Endometrial microvascular endothelial cells (primary cell): ENCODE measurements around the gene FAM216B. TPM values are rescaled to one million over a fixed set of nuclear protein-coding genes. Genes with fewer than 3 reads are reported as not detected.

ENCODE experiments used
- in situ Hi-C: cut with HindIII; loops from 2 replicates; pipeline ENCODE4 v1.10.0; 2017; ENCODE audit warnings: low sequenced_read_pairs, low pct_unique_long_range_greater_than_20kb; ENCODE audit errors: inconsistent ontology term
- total RNA-seq: library from RNA; depleted of rRNA; stranded (reverse); fragments of >200 nt; gene quantifications from one replicate; pipeline ENCODE4 v1.2.3, GENCODE V29; 2015; ENCODE audit errors: inconsistent ontology term

Gene FAM216B
- not detected for total RNA-seq

DNA sequence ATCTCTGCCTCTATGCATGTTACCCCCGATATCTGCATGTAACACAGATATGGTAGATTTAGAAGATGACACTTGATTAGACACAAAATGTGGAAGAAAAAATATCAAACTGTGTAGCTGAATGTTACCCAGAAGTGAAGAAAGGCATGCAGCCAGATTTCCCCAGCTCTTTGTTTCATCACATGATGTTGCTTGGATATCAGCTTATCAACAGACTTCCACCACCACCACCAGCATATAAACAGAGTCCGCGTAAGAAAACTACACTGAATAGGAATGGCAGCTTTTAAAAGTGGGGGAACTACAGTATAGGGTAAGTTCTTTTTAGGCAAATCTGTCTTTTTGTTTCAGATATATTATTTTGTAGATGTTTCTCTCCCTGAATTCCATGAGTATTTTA lies at the start of gene FAM216B:
FAM216B (plus strand) TSS at position 233 of the 400 bp plus-strand sequence. CDS start 2,484 bp downstream, outside the sequence.
- in situ Hi-C loops = no loop called here

DNA sequence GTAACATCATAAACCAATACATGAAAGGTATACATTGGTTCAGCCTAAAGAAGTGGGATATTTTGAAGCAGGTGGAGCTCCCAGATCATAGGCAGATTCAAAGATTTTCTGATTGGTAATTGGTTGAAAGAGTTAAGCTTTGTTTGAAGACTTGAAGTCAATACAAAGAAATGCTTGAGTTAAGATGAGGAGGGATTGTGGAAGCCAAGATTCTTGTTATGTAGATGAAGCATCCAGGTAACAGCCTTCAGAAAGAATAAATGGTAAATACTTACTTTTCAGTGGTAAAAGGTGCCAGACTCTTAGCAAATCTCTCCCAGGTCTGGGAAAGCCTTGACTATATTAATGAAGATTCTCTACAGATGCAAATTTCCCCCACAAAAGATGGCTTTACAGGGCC lies 49.3 kb upstream of the FAM216B start:
- in situ Hi-C loops = no loop called here

DNA sequence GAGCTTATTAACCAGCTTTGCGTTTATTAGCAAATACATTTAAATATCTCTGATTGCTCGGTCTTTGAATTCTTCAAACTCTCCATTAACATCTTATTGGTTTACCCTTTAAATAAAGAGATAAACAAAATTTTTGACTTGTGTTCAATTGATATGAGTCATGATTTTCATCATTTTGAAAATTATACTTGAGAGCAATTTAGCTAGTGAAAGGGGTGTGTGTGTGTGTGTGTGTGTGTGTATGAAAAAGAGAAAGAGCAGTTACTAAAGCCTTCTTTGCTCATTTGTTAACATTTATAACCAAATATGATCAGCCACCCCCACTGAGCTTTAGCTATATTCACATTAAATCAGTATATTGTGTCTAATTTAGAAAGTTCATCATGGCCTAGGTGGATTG lies 48.3 kb upstream of the FAM216B start:
- in situ Hi-C loops = no loop called here

DNA sequence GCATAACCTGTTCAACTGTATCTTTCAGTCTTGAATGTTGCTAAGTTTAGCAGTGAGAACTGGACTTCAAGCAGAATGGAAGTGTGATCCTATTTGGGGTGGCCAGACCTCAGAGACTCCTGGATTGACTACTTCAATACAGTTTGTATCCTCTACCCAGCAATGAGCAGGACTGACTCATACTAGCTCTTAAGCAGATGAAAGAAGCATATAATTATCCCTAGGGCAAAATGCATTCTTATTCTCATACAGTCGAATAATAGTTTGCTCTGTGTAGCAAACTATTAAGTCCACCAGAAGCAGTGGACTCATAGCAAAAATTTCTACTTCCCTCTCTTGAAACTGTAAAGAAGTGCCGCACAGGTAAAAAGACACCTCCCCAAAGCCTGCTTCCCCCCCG lies 46.4 kb upstream of the FAM216B start:
- in situ Hi-C loops = no loop called here

DNA sequence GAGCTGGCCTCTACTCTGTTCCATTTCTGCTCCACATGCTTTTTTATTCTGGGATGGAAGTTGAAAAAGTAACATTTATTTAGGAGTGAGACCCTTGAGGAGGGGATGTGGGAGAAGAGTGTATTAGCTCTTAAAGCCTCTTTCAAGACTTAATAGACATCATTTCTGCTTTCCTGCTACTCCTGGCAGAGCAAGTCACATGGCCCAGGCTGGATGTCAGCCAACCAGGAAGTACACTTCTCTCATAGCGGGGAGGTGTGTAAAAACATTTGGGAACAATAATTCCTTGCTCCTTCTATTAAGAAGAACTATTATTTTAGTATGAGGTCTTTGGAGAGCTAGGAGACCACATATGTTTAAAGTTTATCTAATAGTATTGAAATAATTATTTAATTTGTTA lies 40.6 kb upstream of the FAM216B start:
- in situ Hi-C loops = no loop called here

DNA sequence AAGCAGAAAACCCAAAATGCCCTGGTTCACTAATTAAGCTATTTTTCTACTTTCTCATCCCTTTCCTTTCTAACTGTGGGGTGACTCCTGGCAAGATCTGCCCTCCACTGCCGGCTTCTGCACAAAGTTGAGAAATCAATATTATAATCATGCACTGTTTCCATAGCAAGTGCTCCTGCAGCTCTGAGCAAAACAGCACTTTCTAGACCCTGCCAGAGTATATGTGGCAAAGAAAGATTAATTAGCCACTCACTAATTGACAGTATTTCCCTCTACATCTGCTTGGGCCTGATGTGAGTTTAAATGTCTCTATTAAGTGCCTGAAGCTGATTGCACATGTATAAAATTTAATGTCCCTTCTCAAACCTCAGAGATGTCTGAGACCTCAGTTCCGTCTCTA lies 39.5 kb upstream of the FAM216B start:
- in situ Hi-C loops = no loop called here

DNA sequence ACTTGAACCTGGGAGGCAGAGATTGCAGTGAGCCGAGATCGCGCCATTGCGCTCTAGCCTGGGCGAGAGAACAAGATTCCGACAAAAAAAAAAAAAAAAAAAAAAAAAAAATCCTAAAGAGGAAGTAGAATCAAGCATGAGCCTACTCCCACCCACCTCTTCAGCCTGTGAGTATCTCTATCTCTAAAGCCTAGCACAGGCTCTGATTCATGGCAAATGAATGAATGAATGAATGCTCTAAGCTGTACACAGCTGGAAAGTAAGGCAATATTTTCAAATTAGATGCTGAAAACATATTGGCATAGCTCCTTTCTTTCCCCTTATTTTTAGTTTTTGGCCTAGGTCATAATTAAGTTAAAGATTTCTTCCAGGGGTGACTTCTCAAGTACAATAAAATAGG lies 35.7 kb upstream of the FAM216B start:
- in situ Hi-C loops = no loop called here

DNA sequence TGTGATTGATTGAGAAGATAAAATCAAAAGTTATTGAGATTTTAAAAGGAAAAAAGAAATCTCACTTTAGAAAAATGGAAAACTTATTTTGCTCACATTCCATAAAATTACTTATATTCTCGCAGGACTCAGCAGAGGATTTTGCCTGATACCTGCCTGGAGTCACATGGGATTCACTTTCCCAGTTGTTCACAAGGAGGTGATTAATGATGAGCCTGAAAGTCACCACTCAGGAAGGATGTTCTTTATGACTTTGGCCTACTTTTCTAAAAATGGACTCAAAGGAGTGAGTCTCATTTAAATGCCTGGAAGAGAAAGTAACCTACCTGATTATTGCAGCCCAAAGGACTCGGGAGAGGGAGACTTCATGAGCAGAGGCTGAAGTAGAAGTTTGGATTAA lies 34.5 kb upstream of the FAM216B start:
- in situ Hi-C loops = no loop called here

DNA sequence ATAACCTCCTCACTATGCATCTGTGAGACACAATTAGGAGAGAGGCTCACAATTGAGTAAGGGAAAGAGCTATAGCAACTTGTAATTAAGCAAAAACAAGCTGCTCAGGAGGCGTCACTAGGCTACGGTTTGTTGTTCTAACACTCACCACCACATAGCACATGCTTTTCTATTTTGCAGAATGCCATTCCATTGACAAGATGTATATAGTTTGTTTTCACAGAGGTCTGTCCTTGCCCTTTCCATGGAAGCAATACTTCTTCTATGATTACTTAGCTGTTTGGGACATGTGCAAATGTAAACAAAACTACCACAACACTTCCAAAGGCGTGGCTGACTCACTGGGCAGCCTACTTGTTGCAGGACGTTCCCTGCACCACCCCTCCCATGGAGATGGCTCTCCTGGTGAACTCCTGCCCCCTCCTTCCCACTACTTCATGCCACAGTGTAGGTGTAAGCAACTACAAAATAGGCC lies 33.9 kb upstream of the FAM216B start:
- in situ Hi-C loops = no loop called here

DNA sequence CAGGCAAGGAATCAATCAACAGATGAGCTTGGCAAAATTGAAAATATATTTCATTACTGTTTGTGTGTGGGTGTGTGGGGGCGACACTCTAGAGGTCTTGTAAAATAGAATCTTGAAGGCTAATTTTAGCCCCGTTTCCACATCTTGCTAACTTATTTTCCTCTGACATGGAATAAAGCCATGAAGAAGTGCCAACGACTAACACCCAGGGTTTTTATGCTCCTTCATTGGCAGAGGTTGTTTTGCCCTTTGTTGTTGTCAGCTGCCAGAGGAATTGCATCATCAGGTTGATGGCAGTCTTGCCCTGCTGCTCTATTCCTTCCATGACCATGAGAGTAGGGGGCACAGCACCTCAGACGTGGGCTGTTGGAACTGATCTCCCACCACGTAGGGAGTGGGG lies 30.6 kb upstream of the FAM216B start:
- in situ Hi-C loops = no loop called here

DNA sequence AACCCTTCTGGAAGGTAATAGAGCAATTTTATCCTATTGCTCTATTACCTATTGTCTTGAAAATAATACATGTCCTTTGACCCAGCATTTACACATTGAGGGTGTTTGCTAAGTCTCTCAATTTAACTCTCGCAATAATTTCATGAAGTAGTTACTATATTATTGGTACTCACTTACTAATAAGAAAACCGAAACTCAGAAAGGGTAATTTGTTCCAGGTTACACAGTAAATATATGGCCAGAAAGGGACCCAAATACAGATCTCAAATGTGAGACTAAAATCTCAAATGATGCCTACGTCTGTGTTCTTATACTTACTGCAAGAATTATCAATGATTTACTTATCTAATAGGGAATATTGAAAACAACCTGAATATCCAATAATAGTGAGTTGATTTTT lies 29.7 kb upstream of the FAM216B start:
- in situ Hi-C loops = no loop called here

DNA sequence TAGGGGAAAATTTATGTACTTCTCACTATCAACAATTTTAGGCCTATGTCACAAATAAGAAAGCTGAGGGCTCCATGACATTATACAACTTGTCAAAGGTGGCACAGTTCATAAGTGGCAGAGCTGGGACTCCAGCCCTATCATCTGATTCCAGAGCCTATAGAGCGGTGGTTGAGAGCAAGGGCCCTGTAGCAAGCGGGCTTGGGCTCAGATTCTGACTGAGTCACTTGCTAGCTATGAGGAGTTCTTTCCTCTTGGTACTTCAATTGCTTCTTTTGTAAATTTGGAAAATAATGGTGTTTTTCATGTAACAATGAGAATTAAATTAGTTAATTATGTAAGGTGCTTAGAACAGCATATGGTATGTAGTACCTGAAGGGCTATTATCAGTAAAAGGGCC lies 28.7 kb upstream of the FAM216B start:
- in situ Hi-C loops = no loop called here

DNA sequence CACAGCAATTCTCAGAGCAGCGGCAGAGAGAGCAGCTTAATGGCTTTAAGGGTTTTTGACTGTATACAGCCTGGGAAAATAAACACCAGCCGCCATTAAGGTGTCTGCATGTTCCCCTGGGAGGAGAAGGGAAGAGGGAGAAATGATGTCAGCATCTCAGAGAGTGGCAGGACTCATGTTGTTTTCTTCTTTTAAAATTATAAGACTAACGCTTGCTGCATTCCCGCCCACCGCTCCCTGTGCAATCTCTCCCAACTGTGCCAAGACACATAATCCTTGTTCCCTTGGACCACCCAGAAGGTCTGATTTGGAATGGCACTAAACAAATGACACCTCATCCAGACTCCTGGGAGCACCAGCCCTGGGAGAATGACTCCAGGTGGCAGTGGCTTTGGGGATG lies 27.7 kb upstream of the FAM216B start:
- in situ Hi-C loops = no loop called here

DNA sequence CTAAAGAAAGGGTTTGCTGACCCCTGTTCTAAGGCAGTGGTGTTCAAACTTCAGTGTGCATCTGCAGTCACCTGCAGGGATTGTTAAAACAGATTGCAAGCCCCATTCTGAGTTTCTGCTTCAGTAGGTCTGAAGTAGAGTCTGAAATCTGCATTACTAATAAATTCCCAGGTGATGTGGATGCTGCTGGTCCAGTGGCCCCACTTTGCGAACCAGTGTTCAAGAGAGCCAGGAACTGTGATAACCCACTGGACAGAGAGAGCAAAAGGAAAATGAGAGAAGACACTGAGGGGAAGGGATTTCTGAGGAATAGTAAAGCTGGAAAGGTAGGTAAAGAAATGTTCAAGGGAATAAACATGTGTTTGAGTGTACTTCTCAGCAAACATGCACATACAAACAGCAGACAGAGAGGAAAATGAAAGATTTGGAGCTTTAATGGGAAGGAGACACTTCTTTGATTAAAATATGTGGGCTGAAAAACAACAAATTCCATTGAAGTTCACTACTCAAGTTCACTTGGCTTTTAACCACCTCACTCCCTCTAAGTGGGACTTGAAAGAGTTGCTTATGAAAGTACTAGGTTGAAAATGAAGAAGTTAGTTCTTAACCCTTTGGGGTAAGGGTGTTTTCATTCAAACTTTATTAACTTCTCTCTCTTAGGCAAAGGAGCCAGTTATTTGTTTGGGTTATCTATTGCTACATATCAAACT lies 26.4 kb upstream of the FAM216B start:
- in situ Hi-C loops = no loop called here

DNA sequence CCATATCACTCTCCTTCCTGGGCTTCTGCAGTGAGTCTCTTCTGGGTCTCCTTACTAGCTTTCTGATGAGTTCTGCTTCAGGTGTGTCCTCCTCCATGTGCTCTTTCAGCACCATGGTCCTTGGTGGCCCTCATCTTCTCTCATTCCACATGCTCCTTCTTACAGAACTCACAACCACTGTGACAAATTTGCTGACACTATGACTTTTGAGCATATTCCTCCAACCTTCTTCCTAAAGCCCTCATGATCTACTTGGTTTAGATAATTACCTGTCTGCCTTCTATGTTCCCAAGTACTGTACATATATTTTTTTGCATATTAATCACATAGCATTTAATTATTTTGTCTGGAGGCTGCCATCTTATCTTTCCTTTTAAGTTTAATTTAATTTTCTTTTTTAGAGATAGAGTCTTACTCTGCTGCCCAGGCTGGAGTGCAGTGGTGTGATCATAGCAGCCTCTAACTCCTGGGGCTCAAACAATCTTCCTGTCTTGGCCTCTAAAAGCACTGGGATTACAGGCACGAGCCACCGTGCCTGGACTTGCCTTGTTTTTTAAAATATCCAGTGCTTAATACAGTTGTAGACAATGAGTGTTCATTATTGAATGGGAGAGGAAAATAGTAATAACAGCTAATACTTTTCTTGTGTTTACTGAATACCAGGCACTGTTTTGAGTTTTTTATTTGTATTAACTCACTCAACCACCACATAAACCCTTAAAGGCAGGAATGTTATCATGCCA lies 23.5 kb upstream of the FAM216B start:
- in situ Hi-C loops = no loop called here

DNA sequence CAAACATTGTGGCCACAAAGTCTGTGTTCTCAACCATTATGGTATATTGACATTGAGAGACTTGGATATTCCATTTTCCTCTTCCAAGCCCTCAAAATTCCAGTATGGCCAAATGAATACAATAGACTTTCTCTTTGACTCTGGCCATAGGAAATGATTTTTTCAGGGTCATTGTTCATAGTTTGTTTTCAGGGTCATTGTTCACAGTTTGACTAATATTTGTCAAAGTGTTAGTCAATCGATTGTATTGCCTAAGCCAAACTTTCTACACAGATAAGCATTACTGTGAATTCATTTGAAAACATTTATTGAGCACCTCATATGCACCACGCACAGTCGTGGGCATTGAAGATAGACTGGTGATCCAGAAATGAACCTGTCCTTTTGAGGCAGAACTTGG lies 22.9 kb upstream of the FAM216B start:
- in situ Hi-C loops = no loop called here

DNA sequence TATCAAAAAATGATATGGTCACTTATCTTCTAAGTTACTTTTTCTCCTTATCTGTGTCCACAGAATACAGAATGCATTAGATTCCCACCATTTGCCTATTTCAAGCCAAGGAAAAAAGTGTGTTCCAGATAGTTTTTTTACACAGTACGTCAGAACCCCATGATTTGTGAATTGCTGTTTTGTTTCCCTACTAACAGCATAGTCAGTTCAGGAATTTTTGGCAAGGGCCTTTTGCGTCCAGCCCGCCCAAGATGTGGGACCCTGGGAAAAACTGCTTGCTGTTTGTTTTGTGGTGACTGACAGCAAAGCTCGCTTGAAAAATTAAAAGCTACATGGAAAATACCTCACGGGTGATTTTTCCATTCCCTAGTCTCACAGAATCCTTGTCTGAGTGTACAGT lies 20.4 kb upstream of the FAM216B start:
- in situ Hi-C loops = no loop called here

DNA sequence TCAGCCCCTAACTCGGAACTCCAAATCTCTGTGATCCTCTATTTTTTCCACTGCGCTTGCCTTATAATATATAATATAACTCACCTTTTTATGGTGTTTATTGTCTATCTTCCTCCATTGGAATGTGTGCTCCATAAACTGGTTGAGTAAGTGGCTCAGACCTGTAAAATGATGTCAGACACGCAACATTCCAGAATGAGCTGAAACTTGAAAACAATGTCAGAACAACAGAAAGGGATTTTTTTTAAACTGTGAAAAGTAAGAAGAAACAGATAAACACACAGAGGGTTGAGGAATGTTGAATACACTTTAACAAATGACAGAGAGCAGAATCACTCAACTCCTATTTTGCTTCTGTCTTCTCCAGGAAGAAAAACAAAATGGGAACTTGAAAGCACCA lies 19.1 kb upstream of the FAM216B start:
- in situ Hi-C loops = no loop called here

DNA sequence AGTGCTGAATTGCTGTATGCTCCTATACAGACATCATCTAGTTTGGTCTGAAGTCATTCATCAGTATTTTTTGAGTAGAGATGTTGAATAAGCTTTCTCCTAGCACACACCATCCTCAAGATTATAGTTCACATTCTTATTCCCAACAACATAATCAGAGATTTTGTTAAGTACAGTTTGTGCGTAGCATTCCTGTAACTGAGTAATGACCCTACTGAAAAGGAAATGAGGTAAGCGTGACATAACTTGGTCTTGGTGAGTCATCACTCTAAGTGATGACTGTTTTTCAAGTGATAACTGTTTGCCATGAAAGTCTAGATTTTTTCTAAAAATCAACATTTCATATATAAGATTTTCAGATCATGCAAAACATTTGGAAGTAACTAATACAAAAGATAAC lies 18.5 kb upstream of the FAM216B start:
- in situ Hi-C loops = no loop called here

DNA sequence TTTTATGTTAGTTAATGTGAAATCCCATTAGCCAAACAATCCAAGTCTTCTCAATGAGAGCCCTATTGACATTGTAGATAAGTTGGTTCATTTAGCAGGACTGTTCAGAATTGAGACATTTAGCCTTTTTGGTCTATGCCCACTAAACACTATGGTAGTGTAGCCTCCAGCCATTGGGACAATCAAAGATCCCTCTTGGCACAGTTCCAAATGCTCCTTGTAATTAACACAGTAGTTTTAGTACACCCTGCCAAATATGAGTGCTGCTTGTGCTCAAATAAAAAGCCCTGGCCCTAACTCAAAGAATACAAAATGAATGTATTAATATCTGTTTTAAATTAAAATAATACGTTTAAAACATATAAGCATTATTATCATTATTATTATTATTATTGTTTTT lies 15.4 kb upstream of the FAM216B start:
- in situ Hi-C loops = no loop called here
